NCI-H1436 (cell line): Measurements from ENCODE around the gene TRIM10.

Experiments
- DNase-seq: peaks from one replicate; lab custom pipeline; 2025; lab: John Stamatoyannopoulos, UW

Gene TRIM10, protein sequence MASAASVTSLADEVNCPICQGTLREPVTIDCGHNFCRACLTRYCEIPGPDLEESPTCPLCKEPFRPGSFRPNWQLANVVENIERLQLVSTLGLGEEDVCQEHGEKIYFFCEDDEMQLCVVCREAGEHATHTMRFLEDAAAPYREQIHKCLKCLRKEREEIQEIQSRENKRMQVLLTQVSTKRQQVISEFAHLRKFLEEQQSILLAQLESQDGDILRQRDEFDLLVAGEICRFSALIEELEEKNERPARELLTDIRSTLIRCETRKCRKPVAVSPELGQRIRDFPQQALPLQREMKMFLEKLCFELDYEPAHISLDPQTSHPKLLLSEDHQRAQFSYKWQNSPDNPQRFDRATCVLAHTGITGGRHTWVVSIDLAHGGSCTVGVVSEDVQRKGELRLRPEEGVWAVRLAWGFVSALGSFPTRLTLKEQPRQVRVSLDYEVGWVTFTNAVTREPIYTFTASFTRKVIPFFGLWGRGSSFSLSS

DNA sequence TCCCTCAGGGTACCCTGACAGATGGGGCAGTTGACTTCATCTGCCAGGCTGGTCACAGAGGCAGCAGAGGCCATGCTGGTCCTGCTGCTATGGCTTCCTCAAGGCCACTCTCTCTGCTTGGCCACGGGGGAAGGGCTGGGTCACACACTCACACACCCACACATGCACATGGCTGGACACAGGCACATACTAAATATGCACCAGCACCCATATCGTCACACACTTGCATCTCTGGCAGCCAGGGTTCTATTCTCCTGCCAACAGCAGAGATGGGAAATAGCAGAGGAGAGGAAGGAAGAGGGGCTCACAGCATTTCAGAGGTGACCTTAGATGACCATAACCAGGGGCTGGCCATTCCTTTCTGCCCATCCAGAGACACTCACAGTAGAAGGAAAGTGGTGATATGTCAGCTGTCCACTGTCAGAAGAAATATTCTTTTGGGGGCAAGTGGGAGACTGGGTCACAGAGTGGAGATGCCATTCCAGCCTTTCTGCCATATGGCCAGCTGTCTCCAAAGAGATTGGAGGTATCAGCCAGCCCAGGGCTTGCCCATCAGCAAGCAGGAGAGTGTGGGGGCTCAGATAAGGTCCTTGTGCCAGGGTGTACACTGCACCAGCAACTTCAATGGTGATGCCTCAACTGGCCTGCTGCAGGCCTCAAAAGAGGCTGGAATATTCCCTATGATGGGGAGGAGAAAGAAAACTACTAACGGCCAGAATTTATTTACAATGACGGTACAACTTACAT is at the start of gene TRIM10:
Gene TRIM10, minus strand, starts transcription at position 427 of the 747 bp plus-strand sequence. Its CDS starts 353 bp downstream, at position 74.
- DNase-seq = no peak

DNA sequence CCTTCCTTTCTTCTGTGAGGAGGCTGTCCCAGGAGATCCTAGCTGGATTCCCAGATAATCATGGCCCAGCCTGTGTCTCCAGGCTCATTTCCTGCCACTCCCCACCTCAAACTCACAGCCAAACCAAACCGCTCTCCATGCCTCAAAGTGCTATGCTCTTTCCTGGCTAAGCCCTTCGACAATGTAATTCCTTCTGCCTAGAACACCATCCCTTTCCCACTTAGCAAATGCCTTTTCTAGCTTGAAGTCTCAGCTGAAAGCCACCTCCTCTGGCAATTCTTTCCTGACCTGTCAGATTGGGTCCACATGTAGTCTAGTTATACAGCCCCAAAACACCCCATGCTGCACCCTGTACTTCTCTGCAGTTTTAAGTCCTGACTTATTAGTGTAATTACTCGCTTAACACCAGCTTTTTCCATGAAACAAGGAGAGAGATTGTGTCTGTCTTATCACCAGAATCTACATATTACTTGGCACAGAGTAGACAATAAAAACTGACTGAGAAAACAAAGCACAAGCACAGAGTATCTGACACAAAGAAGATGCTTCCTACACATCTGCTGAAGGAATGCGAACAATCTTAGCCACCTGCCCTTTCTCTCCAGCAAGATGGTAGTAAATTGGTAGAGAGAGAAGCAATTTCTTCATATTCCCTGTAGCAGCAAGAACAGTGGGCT is 46.7 kb upstream of the TRIM10 start:
- no peak for DNase-seq

DNA sequence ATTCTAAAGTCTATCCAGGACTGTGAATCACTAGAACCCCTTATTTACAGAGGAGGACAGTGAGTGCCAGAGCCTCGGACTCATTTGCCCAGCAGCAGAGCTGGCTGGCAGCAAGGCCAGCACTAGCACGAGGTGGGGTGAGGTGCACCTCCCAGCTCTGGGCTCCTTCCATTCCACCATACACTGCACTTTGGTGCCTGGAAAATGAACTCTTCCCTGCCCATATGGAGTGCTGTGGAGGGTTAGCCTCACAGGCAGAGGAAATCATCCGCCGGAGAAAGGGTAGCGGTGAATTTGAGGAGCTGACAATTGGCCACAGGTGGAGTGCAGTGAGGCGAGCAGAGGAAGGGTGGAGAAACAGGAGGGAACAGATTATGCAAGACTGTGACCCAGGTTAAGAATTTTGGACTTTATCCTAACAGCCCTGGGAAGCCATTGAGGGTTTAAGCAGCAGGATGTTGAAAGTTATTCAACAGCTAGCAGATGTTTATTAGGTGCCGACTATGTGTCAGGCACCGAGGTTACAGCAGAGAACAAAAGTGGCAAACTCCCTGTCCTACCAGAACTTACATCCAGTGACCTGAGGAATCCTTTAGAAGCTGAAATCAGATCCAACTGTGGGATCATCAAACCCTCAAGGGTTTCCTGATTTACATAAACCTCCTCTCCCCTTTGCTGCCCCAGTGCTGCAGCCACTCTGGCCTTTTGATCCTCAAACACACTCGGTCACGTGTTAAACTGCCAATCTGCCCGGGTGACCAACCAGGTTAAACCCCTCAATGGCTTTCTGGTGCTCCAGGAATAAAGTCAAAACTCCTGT is 46.0 kb upstream of the TRIM10 start:
- DNase-seq = no peak

DNA sequence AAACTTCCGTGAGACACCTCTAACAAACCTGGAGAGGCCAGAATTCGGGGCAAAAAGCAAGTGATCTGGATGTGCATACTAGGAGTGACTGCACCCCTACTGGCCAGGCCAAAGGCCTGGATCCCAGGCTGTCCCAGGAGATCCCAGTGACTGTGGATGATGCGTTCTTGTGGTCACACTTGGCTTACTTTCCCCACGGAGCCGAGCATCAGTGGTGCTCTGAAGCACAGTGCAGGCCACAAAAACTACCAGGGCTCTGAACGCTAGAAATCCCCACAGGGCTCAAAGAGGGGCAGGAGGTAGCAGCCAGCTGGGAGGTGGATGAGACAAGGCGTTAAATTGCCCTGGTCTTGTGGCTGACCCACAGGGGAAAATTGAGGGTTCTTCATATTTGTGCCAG is 45.1 kb upstream of the TRIM10 start:
- no peak for DNase-seq

DNA sequence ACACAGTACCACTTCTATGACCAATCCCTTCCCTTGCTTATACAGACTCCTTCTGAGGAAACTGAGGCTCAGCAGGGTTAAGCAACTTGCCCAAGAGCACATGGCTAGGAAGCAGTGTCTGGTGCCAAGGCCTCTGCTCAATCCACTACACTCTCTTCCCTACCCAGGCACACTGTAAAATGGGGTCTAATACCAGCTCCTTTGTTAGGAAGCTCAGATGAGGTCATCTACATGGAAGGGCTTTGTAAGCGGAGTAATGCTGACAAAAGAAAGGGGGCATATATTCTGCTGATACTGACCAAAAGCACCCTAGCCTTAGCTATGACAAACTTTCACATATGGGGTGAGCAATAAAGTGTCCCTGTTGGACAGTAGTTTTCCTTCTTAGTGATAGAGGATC is 43.1 kb upstream of the TRIM10 start:
- no peak for DNase-seq

DNA sequence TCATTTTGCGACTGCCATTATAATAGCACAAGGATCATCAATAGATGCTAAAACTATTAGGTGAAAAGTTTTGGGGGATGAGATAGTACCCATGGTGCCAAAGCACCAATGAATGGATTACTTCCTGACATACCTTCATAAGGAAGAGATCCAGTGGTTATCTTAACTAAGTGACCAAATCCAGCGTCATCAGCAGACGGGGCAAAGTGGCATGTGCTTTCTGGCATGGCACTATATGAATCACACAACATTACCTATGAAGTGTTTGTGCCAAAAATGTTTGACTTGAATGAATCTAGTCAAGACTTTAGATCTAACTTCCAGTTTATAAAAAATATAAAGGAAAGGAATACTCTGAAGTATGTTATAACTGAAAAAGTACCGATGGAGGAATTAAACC is 41.4 kb upstream of the TRIM10 start:
- DNase-seq = no peak

DNA sequence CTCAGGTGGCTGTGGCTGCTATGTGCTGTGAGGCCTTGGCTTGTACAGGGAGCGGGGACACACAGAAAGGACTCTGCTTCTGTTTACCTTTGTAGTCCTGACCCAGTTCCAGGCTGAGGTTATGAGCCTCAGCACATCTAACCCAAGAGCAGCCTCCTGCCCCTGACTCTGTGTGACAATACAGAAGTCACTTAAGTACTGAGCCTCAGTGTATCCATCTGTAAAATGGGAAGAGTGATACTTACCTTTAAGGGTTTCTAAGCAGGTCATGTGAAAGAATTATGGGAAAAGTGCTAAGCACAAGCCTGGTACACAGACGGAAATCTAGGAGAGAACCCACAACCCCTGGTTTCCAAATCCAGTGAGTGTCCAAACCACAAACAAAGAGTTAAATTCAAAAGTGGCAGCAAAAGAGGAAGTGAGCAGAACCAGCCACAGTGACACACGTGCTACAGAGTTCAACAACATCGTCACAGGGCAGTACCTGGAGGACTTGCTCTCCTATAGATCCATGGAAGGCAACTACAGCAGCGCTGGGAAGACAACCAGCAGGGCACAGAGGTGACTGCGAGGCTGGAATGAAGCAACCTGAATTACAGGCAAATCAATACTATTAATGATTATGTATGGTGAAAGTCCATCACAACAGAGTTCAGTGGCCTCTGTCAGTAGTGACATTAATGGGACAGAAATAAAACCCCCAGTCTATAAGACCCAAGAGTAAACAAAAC is 39.7 kb upstream of the TRIM10 start:
- DNase-seq = no peak

DNA sequence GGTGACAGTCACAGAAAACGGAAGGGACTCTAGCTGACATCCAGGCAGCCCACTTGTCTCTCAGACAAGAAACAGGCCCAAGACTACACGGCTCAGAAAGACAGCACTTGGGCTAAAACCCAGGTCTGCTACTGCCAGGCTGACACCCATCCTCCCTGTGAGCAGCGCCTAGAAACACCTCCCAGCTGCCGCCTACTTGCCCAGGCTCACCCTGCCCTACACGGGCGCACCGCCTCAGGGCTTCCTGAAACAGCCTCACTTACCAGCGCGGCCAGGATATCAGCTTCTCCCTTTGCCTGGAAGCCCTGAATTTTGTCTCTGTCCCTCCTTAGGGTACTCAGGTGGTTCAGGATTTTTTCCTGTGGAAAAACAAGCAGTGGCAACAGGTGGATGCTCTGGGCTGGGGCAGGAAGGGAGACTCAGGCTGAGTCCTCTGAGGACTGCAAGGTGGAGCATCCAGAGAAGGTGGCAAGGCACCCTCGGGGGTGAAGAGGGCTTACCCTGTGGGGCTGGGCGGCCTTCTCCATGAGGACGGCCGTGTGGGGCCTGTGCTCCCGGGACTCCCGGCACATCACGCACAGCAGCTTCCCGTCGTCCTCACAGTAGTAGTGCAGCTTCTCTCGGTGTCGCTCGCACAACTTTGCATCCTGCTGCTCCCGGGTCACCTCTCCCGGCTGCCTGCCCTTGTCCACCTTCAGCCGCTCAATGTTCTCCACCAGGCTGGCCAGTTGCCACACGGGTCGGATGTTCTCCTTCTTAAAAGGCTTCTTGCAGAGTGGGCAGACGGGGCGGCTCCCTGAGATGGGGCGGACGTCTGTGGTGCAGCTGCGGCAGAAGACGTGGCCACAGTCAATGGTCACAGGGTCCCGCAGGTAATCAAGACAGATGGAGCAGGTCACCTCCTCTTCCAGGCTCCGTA is 37.4 kb upstream of the TRIM10 start:
- DNase-seq = no peak

DNA sequence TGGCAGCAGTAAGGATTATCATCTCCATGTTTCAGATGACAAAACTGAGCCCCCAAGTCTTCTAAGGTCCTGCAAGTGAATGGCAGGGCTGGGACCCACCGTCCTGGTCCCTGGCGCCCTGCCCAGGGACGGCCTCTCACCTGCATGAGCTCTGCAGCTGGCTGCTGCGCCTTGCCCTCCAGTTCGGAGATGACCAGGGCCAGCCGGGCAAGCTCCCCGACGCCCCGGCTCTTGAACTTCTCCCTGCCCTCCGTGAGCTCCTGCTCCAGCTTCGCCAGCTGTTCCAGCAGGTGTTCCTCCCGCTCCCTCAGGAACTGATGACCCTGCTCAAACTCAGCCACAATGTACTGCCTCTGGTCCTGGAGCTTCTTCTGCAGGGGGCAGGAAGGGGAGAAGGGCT is 35.4 kb upstream of the TRIM10 start:
- no peak for DNase-seq

DNA sequence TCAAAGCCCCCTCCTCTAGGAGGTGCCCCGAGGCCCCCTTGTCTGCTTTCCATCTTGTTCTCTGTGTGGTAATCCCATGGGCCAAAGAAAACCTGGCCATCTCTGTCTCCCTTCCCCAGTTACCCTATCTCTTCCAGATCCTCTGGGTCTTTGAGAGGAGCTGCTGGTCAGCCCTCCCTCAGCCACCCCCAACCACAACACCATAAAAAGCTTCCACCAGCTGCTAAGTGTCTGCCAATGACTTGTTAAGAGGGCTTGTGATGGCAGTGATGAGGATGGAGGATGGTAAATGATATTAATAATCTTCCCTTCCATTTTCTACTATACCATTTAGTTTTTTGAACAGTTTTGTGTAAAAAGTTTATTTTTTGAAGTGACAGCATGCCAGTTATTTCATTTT is 34.9 kb upstream of the TRIM10 start:
- DNase-seq = no peak

DNA sequence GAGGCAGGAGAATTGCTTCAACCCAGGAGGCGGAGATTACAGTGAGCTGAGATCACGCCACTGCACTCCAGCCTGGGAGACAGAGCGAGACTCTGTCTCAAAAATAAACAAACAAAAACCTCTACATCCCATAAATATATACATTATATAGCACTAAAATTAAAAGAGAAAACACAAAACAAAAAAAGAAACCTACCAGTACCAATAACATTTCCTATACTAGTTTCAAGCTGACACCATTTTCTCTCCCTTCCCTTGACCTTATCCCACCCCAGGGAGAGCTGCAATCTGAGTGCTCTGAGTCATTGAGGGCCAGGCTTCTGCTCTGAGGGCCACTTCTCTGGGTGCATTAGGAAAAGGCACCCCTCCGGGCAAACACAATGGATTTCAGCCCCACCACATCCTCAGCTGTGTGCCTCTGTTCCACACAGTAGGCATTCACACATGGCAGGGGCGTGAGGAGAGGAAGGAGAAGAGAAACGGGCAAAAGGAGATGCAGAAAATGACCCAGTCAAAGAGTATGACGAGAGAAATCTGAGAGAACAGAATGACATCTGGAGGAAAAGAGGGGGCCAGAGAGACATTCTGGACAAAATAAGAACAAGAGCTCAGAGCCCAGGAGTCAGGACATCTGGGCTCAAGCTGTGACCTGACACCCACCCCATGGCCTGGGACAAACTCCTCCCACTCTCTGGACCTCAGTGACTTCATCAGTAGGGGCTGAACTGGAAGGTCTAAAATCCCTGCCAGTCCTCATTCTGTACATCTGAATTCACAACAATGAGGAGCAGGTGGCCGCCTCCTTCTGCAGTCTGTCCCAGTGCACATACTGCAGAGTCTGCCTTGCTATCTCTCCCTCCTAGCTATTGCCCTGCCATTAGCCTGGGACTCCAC is 34.0 kb upstream of the TRIM10 start:
- no peak for DNase-seq

DNA sequence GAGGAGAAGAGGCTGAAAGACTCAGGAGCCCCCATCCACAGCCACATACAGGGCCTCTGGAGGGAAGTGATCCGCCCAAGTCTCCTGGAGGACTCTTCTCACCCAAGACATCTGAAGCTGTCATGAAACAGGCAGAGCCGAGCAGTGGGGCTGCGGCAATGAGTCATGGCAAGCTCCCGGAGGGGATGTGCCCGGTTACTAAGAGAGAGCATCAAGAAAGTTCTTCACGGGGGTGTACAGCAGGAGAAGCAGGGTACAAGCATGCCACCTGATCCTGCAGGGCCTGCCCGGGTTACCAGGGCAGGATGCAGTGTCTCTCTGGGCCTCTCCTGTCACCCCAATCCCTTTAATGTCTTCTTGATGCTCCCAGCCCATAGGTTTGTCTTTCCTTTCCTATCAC is 31.1 kb upstream of the TRIM10 start:
- DNase-seq = no peak

DNA sequence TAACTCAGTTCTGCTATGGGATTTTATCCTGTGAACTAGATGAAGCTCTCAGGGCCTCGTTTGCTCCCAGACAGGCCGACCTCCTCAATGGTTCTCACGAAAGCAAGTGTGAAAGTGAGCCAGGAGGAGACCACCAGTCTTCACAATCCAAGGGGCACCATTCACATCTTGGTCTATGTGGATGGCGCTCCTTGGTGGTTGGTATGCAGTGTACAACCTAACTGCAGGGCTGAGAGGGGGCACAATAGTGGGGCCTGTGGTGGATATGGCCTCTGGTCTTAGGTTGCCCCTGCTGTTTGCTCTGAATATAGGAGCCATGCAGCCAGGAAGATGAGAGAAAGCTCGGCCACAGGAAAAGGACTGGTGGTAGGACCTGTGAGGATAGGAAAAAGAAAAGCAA is 27.5 kb upstream of the TRIM10 start:
- no peak for DNase-seq

DNA sequence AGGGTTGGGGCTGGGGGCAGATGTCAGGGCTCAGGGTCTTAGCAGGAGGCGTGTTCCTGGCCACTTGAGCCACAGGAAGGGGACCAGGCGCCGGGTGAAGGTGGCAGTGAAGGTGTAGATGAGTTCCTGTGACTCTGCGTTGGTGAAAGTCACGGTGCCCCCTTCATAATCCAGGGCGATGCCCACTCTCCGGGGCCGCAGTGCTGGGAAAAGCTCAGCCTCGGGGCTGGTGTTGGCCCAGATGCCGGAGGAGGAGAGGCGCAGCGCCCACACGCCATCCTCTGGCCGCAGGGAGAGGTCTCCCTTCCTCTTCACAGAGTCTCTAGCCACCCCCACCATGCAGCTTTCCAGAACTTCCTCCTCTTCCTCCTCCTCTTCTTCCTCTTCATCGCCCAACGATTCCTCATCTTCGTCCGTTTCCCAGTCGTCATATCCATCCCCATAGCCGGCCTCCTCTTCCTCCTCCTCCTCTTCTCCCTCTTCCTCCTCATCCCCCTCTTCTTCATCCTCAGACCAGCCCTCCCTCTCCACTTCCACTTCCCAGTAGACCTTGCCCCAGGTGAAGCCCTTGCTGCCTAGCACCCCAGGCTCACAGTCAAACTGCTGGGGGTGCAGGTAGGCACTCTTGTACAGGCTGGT is 25.0 kb upstream of the TRIM10 start:
- no peak for DNase-seq

DNA sequence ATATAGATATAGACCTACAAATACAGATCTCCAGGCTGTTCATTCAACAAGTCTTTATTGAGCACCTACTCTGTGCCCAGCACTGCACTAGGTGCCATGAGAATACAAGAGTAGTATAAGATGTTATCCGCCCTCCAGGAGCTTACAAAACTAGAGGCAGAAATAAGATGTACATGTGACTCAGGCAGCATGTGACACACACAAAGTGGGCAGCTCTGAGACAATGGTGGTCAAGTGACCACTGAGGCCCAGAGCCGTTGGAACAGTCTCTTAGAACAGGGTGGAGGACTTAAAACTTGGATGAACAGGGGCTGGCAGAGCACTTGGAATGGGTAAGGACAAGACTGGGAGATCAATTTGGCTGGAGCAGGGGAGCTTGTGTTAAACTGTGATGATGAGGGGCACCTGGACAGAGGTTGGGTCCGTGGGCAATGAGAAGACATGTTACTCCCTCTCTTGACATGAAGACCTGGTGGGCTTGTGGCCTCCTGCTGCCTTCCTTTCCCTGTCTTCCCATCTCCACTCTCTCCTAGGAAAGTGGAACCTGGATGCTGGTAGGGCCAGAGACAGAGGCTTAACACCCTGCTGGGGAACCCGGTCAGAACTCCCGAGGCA is 23.5 kb upstream of the TRIM10 start:
- DNase-seq = no peak

DNA sequence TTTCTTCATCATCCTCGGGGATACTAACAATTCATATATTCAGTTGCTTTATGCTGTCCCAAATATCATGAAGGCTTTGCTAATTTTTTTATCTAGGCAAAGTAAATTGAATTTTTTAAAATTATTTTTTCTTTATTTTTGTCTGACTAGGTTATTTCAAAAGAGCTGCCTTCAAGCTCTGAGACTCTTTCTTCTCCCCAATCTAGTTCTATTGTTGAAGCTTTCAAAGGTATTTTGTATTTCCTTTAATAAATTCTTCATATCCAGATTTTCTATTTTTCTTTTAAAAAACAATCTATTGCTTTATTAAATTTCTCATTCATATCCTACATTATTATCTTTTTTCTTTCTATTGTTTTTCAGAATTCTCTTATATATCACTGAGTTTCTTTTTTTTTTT is 19.1 kb upstream of the TRIM10 start:
- no peak for DNase-seq

DNA sequence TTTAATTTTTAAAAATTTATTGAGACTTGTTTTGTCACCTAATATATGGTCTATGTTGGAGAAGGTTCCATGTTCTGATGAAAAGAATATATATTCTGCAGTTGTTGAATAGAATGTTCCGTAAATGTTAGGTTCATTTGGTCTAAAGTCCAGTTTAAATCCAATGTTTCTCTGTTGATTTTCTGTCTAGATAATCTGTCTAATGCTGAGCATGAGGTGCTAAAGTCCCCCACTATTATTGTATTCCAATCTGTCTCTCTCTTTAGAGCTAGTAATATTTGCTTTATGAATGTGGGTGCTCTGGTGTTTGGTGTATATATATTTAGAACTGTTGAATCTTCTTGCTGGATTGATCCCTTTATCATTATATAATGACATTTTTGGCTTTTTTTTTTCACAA is 17.8 kb upstream of the TRIM10 start:
- DNase-seq = no peak

DNA sequence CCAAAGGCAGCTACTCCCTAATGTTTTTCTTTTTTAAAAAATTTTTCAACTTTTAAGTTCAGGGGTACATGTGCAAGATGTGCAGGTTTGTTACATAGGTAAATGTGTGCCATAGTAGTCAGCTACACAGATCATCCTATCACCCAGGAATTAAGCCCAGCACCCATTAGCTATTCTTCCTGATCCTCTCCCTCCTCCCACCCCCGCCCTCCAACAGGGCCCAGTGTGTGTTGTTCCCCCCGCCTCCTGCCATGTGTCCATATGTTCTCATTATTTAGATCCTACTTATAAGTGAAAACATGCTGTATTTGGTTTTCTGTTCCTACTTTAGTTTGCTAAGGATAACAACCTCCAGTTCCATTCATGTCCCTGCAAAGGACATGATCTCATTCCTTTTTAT is 14.8 kb upstream of the TRIM10 start:
- no peak for DNase-seq
